HEK293 (cell line): ENCODE measurements around the gene KPNA2.
A peak's percentile ranks its signal among the peaks of the same experiment; 100 is the strongest.
"Not testable (repeated sequence)": the region's sequence is repeated elsewhere in the genome, so short reads cannot be mapped to it uniquely, and the experiment has no call there.

Experiments
- CTCF ChIA-PET: fragments of 350-600 bp; formaldehyde crosslinking; extraction: SDS; loops from one replicate; lab custom pipeline; 2021; ENCODE audit warnings: antibody characterized with exemption; lab: Yijun Ruan, JAX
- POLR2A ChIA-PET: fragments of 300-600 bp; formaldehyde crosslinking; extraction: SDS; loops from one replicate; lab custom pipeline; 2020; ENCODE audit warnings: antibody characterized with exemption, inconsistent platforms; lab: Yijun Ruan, JAX
- H3K27ac ChIP-seq: fragments of 200-500 bp; sonication (Bioruptor generic); 2 replicates; pipeline ENCODE4 v1.5.1; 2014; ENCODE audit warnings: low read depth, low read length, control low read depth, inconsistent platforms; ENCODE audit errors: extremely low read depth
- H3K36me3 ChIP-seq, 2 experiments: fragments of 200-500 bp in 1 of 2; sonication (Bioruptor generic) in 1 of 2; 1 replicate in 1 of 2; 2 replicates in 1 of 2; pipeline ENCODE4 v1.5.1; 2014 to 2017; ENCODE audit warnings: inconsistent platforms in 2 of 2, low read length in 2 of 2; ENCODE audit not compliant: control insufficient read depth in 2 of 2, insufficient read depth in 1 of 2
- H3K4me1 ChIP-seq: fragments of 200-500 bp; sonication (Bioruptor generic); 2 replicates; pipeline ENCODE4 v1.5.1; 2014; ENCODE audit warnings: mild to moderate bottlenecking, low read length, inconsistent platforms; ENCODE audit not compliant: control insufficient read depth, insufficient read depth
- H3K4me3 ChIP-seq: 2 replicates; pipeline ENCODE4 v1.5.1; 2011; ENCODE audit warnings: low read depth, mild to moderate bottlenecking, control low read depth, low read length, moderate library complexity
- H3K9me3 ChIP-seq: fragments of 200-500 bp; sonication (Bioruptor generic); 2 replicates; pipeline ENCODE4 v1.5.1; 2014; ENCODE audit warnings: low read depth, low read length, inconsistent platforms; ENCODE audit not compliant: control insufficient read depth, insufficient read depth
- ELK4 ChIP-seq: IDR thresholded peaks from 2 replicates; pipeline ENCODE4 v1.6.1; 2011; ENCODE audit warnings: mild to moderate bottlenecking, low read depth, low read length, borderline replicate concordance
- ZNF10 ChIP-seq: fragments of 450-650 bp; formaldehyde crosslinking; IDR thresholded peaks from 2 replicates; pipeline ENCODE4 v1.5.1; 2017; ENCODE audit warnings: missing biosample characterization, missing genetic modification characterization
- ZNF157 ChIP-seq: fragments of 450-650 bp; formaldehyde crosslinking; IDR thresholded peaks from 2 replicates; pipeline ENCODE4 v1.5.1; 2016; ENCODE audit warnings: missing biosample characterization, missing genetic modification characterization
- ZNF2 ChIP-seq: fragments of 450-650 bp; formaldehyde crosslinking; IDR thresholded peaks from 2 replicates; pipeline ENCODE4 v1.5.1; 2016; ENCODE audit warnings: missing biosample characterization, missing genetic modification characterization
- ZNF280C ChIP-seq: fragments of 450-650 bp; formaldehyde crosslinking; IDR thresholded peaks from 2 replicates; pipeline ENCODE4 v1.5.1; 2016; ENCODE audit warnings: missing biosample characterization, missing genetic modification characterization
- ZNF350 ChIP-seq: fragments of 450-650 bp; formaldehyde crosslinking; IDR thresholded peaks from 2 replicates; pipeline ENCODE4 v1.5.0; 2017; ENCODE audit warnings: missing biosample characterization, mild to moderate bottlenecking, missing genetic modification characterization
- ZNF423 ChIP-seq: fragments of 450-650 bp; formaldehyde crosslinking; IDR thresholded peaks from 2 replicates; pipeline ENCODE4 v1.5.1; 2016; ENCODE audit warnings: missing biosample characterization, missing genetic modification characterization
- ZNF521 ChIP-seq: fragments of 450-650 bp; formaldehyde crosslinking; IDR thresholded peaks from 2 replicates; pipeline ENCODE4 v1.5.1; 2017; ENCODE audit warnings: missing biosample characterization, mild to moderate bottlenecking, missing genetic modification characterization
- ZNF701 ChIP-seq: fragments of 450-650 bp; formaldehyde crosslinking; IDR thresholded peaks from 2 replicates; pipeline ENCODE4 v1.5.1; 2016; ENCODE audit warnings: missing biosample characterization, missing genetic modification characterization
- TF ChIP-seq, protein P1 (sequence below): fragments of 450-650 bp; formaldehyde crosslinking; IDR thresholded peaks from 2 replicates; pipeline ENCODE4 v1.5.1; 2017; ENCODE audit warnings: missing biosample characterization, mild to moderate bottlenecking, missing genetic modification characterization, moderate library complexity

The KPNA2 gene

DNA sequence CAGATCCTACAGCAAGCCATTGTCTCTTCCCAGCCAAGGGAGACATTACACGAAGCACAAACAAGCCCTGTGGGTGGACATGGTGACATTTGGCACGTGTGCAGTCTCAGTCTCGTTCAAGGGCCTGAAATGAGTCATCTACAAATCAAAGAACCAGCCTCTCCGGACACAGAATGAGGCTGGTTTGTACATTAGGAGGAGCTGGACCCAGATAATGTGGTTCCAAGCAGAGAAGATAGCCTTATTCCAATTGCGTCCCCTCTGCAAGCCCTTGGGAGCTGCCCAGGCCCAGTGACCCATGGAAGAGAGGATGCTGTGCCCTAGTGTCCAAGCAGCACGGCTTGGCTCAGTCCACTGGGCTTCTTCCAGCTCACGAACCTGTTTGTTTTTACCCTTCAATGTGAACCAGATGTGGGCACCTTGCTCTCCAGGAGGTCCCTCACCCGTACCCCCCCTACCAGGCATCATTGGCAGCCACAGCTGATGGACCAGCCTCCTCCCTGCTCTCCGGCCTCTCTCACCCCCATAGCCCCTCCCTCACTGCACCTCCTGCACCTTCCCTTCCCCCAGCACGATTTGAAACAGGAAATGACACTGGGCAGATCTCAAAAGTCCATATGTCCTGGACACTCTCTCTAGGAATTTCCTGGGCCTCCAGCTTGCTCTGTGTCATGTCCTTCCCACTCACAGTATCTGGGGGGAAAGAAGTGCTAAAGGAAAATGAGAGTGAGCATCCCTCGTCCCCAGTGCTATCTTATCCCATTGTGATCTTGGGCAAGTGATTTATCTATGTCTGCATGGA lies 26.2 kb downstream of the KPNA2 start:
- no peaks in the 10 kb centered on the region for H3K9me3 ChIP-seq
- TF ChIP-seq ZNF350 (tag by site-specific recombination) = no peak
- TF ChIP-seq ZNF521 (tag by site-specific recombination) = no peak
- TF ChIP-seq, protein P1, sequence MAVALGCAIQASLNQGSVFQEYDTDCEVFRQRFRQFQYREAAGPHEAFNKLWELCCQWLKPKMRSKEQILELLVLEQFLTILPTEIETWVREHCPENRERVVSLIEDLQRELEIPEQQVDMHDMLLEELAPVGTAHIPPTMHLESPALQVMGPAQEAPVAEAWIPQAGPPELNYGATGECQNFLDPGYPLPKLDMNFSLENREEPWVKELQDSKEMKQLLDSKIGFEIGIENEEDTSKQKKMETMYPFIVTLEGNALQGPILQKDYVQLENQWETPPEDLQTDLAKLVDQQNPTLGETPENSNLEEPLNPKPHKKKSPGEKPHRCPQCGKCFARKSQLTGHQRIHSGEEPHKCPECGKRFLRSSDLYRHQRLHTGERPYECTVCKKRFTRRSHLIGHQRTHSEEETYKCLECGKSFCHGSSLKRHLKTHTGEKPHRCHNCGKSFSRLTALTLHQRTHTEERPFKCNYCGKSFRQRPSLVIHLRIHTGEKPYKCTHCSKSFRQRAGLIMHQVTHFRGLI (tag by site-specific recombination) = no peak
- TF ChIP-seq ZNF280C (tag by site-specific recombination) = no peak
- TF ChIP-seq ZNF2 (tag by site-specific recombination) = no peak
- no peak for TF ChIP-seq ZNF423
- no peak for TF ChIP-seq ZNF157 (tag by site-specific recombination)
- no peak for TF ChIP-seq ELK4
- no peak for TF ChIP-seq ZNF701
- TF ChIP-seq, all 188 proteins: peak for 0
- ChIA-PET POLR2A (interaction anchor here (1.1 kb wide), 1 partner anchor 13 kb away, joined by 3 read pairs; no protein-coding TSS in a partner anchor), CTCF (interaction anchor here (0.7 to 1.1 kb wide), 2 partner anchors 39 to 115 kb away, joined by 3 to 5 read pairs; no protein-coding TSS in a partner anchor)
- H3K36me3 ChIP-seq = no peaks in the 10 kb centered on the region
- H3K4me1 ChIP-seq = no peaks in the 10 kb centered on the region
- no peak overlapping the region for H3K4me3 ChIP-seq
- H3K27ac ChIP-seq = no peak overlapping the region

- H3K36me3 ChIP-seq, H3K4me1 ChIP-seq, H3K9me3 ChIP-seq, H3K4me3 ChIP-seq, H3K27ac ChIP-seq: not testable (repeated sequence)
- POLR2A ChIA-PET = interaction anchor here (1.5 kb wide), 1 partner anchor 16 kb away, joined by 3 read pairs; no protein-coding TSS in a partner anchor
- CTCF ChIA-PET = interaction anchor here (0.6 kb wide), 1 partner anchor 378 kb away, joined by 3 read pairs; no protein-coding TSS in a partner anchor
Measured at GRCh38 chr17:68065366-68065765, 29.8 kb downstream of the KPNA2 start.

GRCh38 chr17:68068512-68068911 lies 33.0 kb downstream of the KPNA2 start:
- TF ChIP-seq ZNF10 (tag by site-specific recombination) = peak; percentile 96
- H3K4me1 ChIP-seq, POLR2A ChIA-PET, H3K9me3 ChIP-seq, H3K4me3 ChIP-seq, H3K27ac ChIP-seq, H3K36me3 ChIP-seq: not testable (repeated sequence)
- CTCF ChIA-PET = interaction anchor here (0.6 to 2.4 kb wide), 2 partner anchors 11 to 237 kb away, joined by 3 to 9 read pairs; no protein-coding TSS in a partner anchor

GRCh38 chr17:68070582-68071444 lies 35.3 kb downstream of the KPNA2 start:
- ChIA-PET POLR2A (interaction anchor here (1.5 kb wide), 1 partner anchor 78 kb away, joined by 4 read pairs; no protein-coding TSS in a partner anchor), CTCF (interaction anchor here (0.8 kb wide), 1 partner anchor 129 kb away, joined by 3 read pairs; no protein-coding TSS in a partner anchor)
- not testable (repeated sequence) for H3K36me3 ChIP-seq, H3K27ac ChIP-seq, H3K4me3 ChIP-seq, H3K4me1 ChIP-seq, H3K9me3 ChIP-seq
